ENCODE data around the gene FAM149A.

FAM149A gene

DNA sequence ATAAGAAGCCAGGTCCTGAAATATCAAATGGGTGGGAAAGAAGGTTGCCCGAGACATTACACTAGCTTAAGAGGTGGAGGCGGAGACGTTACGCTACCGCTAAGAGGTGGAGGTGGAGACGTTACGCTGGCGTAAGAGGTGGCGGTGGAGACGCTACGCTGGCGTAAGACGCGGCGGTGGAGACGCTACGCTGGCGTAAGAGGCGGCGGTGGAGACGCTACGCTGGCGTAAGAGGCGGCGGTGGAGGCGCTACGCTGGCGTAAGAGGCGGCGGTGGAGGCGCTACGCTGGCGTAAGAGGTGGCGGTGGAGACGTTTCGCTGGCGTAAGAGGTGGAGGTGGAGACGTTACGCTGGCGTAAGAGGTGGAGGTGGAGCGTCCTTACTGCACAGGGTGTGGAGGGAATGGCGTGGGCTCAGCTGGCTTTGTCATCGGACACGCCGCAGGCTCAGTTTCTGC lies 99.6 kb downstream of the FAM149A start:
- no peak for DNase-seq

DNA sequence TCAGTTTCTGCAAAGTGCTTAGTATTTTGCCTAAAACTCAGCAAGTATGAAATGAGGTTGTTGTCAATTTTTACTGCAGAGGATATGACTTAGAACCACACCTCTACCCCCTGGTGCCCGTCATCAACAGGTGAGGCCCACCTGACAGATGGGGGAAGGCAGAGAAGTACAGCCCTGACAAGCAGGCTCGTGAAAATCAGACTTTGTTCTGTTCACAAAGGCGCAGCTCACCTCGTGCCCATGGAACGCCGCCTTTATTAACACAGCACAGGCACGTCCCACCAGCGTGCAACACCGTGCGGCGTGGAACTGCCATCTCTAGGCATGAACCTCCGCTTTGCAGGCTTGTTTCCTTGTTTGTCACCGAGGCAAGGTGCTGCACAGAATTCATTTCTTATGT lies 100.2 kb downstream of the FAM149A start:
- DNase-seq, result no peak

DNA sequence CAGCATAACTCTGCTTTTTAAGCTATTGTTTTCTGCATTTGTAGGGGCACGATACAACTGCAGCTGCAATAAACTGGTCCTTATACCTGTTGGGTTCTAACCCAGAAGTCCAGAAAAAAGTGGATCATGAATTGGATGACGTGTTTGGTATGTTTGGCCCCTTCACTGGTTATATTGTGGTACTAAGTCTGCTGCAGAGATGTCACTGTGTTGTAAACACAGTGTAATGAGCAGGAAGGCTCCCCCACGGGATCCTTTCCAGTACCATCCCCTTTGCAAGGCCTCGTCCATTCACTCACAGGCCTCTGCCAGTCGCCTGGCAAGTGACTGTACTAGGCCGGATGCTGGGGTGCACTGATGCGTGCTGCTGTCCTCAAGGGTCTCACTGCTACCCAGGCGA lies 100.7 kb downstream of the FAM149A start:
- no peak for DNase-seq

DNA sequence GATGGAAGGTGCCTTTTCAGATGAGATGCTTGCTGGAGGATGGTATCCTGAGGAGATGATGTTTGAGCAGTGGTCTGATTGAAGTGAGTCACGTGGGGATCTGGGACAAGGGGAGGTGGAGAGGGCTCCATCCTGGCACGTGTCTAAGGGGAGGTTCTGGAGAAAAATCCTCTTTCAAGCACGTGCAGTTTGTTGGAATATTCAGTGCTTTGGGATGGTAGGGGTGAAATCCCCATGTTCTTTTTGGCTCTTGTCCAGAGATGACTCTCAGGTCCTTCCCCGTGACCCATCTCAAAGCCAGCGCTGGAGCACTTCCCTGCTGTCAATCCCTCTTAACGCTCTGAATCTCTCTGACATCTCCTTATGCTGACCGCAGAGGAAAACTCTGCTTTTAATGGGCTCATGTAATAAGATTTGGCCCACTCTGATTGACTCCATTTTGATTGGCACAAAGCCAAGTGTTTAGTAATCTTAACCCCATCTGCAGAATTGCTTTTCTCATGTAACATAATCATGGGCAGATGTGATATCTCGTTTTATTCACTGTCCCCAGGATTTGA lies 112.0 kb downstream of the FAM149A start:
- no peak for DNase-seq

DNA sequence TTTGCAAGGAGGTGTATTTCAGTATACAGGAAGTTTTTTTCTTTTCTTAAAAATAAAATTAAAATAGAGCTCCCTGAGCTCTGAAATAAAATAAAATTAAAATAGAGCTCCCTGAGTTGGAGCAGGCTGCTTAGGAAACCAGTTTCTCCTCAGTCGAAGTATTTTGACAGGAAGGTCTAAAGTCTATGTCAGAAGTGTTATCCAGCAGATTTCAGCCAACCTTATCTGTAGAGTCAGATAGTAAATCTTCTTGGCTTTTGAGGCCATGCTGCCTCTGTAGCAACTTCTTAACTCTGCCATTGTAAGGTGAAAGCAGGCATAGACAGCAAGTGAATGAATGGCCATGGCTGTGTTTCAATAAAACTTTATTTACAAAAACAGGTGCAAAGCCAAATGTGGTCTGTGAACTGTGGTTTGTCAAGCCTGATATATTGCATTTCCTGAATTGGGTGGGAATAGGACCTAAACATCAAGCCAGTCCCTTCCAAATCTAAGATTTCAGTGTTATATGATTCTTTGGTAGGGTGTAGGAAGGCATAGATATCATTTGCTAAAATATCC lies 113.3 kb downstream of the FAM149A start:
- no peak for DNase-seq

DNA sequence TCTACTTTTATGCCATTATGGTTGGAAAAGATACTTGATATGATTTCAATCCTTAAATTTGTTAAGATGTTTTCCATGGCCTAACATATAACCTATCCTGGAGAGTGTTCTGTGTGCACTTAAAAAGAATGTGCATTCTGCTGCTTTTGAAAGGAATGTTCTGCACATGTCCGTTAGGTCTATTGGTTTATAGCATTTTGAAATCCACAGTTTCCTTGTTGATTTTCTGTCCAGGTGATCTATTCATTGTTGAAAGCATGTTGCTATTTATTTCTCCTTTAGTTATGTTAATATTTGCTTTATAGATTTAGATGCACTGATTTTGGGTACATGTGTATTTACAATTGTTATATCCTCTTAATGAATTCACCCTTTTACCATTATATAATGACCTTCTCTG lies 117.1 kb downstream of the FAM149A start:
- no peak for DNase-seq
